ENCODE measurements around the gene PRKAG2. TPM values are rescaled to one million over a fixed set of nuclear protein-coding genes. Genes with fewer than 3 reads are reported as not detected.
A peak's percentile ranks its signal among the peaks of the same experiment; 100 is the strongest.

Gene PRKAG2
- total and polyA plus RNA-seq, 8 donors = 7.4 to 16.7 (median 9.2) TPM

- ATAC-seq (no peak), DNase-seq (peak in 1 of 6 donors; percentile 12), FAIRE-seq (no peak)
- intact Hi-C loops (cut with DNase I) = no loop called here
- H3K27ac ChIP-seq = no peak overlapping the region
- H3K36me3 ChIP-seq = no peaks in the 10 kb centered on the region
- H3K27me3 ChIP-seq = no peaks in the 10 kb centered on the region
- H3K4me3 ChIP-seq = no peak overlapping the region
- TF ChIP-seq CTCF (IDR thresholded peaks at IDR 0.05) = no peak
- no peaks in the 10 kb centered on the region for H3K9me3 ChIP-seq
- 91 to 92% methylated on average over 39 to 40 of the region's 40 CpGs for WGBS, 2 donors
- H3K4me1 ChIP-seq = peaks cover 0 to 4% (median 0%) of the 10 kb centered on the region in 3 donors
Measured at GRCh38 chr7:151894111-151895007, 17.4 kb upstream of the PRKAG2 start.

DNA sequence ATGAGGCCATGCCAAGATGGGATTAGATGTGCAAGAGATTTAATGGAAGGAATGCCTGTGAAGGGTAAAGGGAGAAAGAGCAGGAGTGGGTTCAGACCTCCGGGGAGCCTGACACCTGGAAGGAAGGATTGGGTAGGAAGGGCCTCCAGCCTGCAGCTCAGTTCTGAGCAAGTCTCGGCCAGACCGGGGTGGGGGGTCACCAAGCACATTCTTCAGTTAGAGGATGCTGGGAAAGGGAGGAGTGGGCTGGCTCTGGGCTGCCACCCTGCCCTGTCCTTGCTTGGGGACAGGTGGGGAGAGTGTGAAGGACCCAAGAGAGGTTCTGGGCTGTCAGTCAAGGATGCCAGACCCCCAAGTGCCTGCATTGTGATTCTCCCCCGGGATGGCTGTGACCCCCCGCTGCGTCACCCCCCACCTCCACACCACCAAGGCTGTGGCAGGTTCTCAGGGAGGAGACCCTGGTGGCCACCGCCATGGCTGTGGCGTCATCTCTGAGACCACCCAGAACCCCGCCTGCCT lies 16.5 kb upstream of the PRKAG2 start:
- Histone ChIP-seq H3K27ac (no peak overlapping the region), H3K36me3 (no peaks in the 10 kb centered on the region), H3K27me3 (no peaks in the 10 kb centered on the region), H3K4me1 (peaks cover 0 to 4% (median 0%) of the 10 kb centered on the region in 3 donors), H3K4me3 (no peak overlapping the region), H3K9me3 (no peaks in the 10 kb centered on the region)
- no peak for ATAC-seq
- peak in 1 of 6 donors; percentile 12 for DNase-seq
- intact Hi-C loops (cut with DNase I) = no loop called here
- 79 to 85% methylated on average over 9 of the region's 9 CpGs for WGBS, 2 donors
- no peak for TF ChIP-seq CTCF (IDR thresholded peaks at IDR 0.05)
- no peak for FAIRE-seq

DNA sequence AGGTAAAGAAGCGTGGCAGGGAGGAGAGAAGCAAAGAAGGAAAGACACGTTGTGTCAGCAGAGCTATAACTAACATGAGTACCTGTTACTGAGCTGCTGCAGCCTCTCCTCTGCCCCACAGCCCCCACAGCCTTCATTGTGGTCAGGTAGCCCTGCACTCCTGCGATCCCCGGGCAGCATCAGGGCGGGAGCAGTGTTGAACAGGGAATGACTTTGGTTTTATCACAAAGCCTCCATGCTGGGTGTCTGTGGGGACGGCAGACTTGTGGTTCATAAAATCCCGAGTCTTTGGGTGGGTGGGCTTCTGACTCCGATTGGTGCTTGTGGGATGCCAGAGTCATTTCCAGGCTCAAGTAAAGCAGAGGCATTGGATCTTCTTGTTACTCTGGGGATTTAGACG lies 14.8 kb upstream of the PRKAG2 start:
- no peak for FAIRE-seq
- Histone ChIP-seq H3K27ac (no peak overlapping the region), H3K4me1 (peaks cover 0 to 2% (median 0%) of the 10 kb centered on the region in 3 donors), H3K27me3 (no peaks in the 10 kb centered on the region), H3K36me3 (no peaks in the 10 kb centered on the region), H3K4me3 (no peak overlapping the region), H3K9me3 (no peaks in the 10 kb centered on the region)
- intact Hi-C loops (cut with DNase I) = no loop called here
- 44 to 71% methylated on average over 9 of the region's 9 CpGs for WGBS, 2 donors
- TF ChIP-seq CTCF (IDR thresholded peaks at IDR 0.05) = no peak
- peak in 1 of 6 donors; percentile 7 for DNase-seq
- ATAC-seq = no peak

DNA sequence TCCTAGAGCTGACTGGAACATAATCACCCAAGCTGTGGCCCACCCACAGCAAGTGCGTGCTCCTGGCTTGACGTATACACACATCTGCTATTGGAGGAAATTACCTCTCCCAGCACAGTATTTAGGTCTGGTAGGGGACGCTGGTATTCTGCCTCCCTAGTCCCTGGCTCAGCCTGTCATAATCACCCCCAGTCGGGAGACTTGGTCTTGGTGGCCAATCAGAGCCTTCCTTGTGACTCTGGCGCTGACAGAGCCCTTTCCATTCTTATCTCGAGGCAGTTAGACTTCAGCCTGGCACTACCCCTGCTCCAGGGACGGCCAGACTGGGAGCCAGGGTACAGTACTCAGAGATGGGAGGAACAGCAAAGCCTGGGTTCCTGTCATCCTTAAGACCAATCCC lies 14.3 kb upstream of the PRKAG2 start:
- Histone ChIP-seq H3K4me1 (no peaks in the 10 kb centered on the region), H3K36me3 (no peaks in the 10 kb centered on the region), H3K4me3 (no peak overlapping the region), H3K27ac (no peak overlapping the region), H3K9me3 (no peaks in the 10 kb centered on the region), H3K27me3 (no peaks in the 10 kb centered on the region)
- FAIRE-seq (no peak), ATAC-seq (peak; percentile 41 to 83 (median 64)), DNase-seq (peak in 1 of 6 donors; percentile 15)
- TF ChIP-seq CTCF (IDR thresholded peaks at IDR 0.05) = no peak
- intact Hi-C loops (cut with DNase I) = no loop called here
- WGBS, 2 donors = 37 to 39% methylated on average over 7 of the region's 7 CpGs
